Skin epidermis (tissue), 12 donors: ENCODE data around the gene RPRM.
"Not testable (repeated sequence)": the region's sequence is repeated elsewhere in the genome, so short reads cannot be mapped to it uniquely, and the experiment has no call there.

ENCODE experiments used
- H3K27ac ChIP-seq, 21 experiments: fragments of 200-600 bp; sonication (generic) in 11 of 21; one replicate each; pipeline ENCODE4 v1.5.0; 2020; ENCODE audit warnings: mild to moderate bottlenecking in 3 of 21, inconsistent platforms in 2 of 21, moderate library complexity in 2 of 21
- H3K4me3 ChIP-seq, 7 experiments: fragments of 200-600 bp; sonication (generic) in 2 of 7; one replicate each; pipeline ENCODE4 v1.5.0; 2020; ENCODE audit warnings: inconsistent platforms in 2 of 7, mild to moderate bottlenecking in 2 of 7, moderate library complexity in 1 of 7

RPRM gene

GRCh38 chr2:153478289-153479261, at the start of gene RPRM:
Gene RPRM, minus strand, starts transcription at chr2:153478762. Its CDS starts 197 bp downstream, at chr2:153478565.
- Histone ChIP-seq H3K4me3 (peak within 1 kb of the TSS; percentile 26 to 45 (median 35)), H3K27ac (no peak within 1 kb of the TSS)

GRCh38 chr2:153519257-153519875, 40.8 kb upstream of the RPRM start:
- H3K27ac ChIP-seq = no peak overlapping the region
- no peak overlapping the region for H3K4me3 ChIP-seq

- Histone ChIP-seq H3K27ac (no peak overlapping the region), H3K4me3 (no peak overlapping the region)
These were observed 33.8 kb upstream of the RPRM start for GRCh38 chr2:153512331-153512730.

- Histone ChIP-seq H3K4me3 (no peak overlapping the region), H3K27ac (no peak overlapping the region)
These were observed 32.4 kb upstream of the RPRM start for GRCh38 chr2:153510996-153511395.

GRCh38 chr2:153509133-153509532, 30.6 kb upstream of the RPRM start:
- no peak overlapping the region for H3K4me3 ChIP-seq
- no peak overlapping the region for H3K27ac ChIP-seq

- H3K27ac ChIP-seq, H3K4me3 ChIP-seq: not testable (repeated sequence)
These were observed 27.9 kb upstream of the RPRM start for GRCh38 chr2:153506499-153506898.

- no peak overlapping the region for H3K4me3 ChIP-seq
- H3K27ac ChIP-seq = no peak overlapping the region
These were observed 20.9 kb upstream of the RPRM start for GRCh38 chr2:153499439-153499838.

- no peak overlapping the region for H3K27ac ChIP-seq
- H3K4me3 ChIP-seq = no peak overlapping the region
These were observed 19.5 kb upstream of the RPRM start for GRCh38 chr2:153497938-153498629.

GRCh38 chr2:153495725-153496124, 17.2 kb upstream of the RPRM start:
- no peak overlapping the region for H3K27ac ChIP-seq
- H3K4me3 ChIP-seq = no peak overlapping the region

GRCh38 chr2:153488072-153488471, 9.5 kb upstream of the RPRM start:
- H3K4me3 ChIP-seq = no peak overlapping the region
- no peak overlapping the region for H3K27ac ChIP-seq

- Histone ChIP-seq H3K4me3 (no peak overlapping the region), H3K27ac (no peak overlapping the region)
These were observed 8.9 kb upstream of the RPRM start for GRCh38 chr2:153487448-153487847.

- H3K27ac ChIP-seq = no peak overlapping the region
- no peak overlapping the region for H3K4me3 ChIP-seq
These were observed 1.0 kb upstream of the RPRM start for GRCh38 chr2:153479573-153479972.

- Histone ChIP-seq H3K27ac (no peak overlapping the region), H3K4me3 (peak overlapping the region in 5 of 7 experiments; percentile 28 to 45 (median 38))
These were observed 800 bp downstream of the RPRM start for GRCh38 chr2:153477636-153478288.

- H3K27ac ChIP-seq = no peak overlapping the region
These were observed 1.5 kb downstream of the RPRM start for GRCh38 chr2:153476816-153477635.

GRCh38 chr2:153476491-153476815, 2.1 kb downstream of the RPRM start:
- Histone ChIP-seq H3K27ac (no peak overlapping the region), H3K4me3 (peak overlapping the region in 1 of 7 experiments; percentile 45)

More at GRCh38 chr2:153476816-153477635, 1.5 kb downstream of the RPRM start:
- H3K4me3 ChIP-seq = peak overlapping the region in 1 of 7 experiments; percentile 45

- Histone ChIP-seq H3K27ac (no peak overlapping the region), H3K4me3 (no peak overlapping the region)
These were observed 3.6 kb downstream of the RPRM start for GRCh38 chr2:153474876-153475435.

- H3K27ac ChIP-seq = no peak overlapping the region
- no peak overlapping the region for H3K4me3 ChIP-seq
These were observed 4.2 kb downstream of the RPRM start for GRCh38 chr2:153474407-153474806.

GRCh38 chr2:153470867-153471266, 7.7 kb downstream of the RPRM start:
- Histone ChIP-seq H3K4me3 (no peak overlapping the region), H3K27ac (no peak overlapping the region)

GRCh38 chr2:153464395-153464794, 14.2 kb downstream of the RPRM start:
- H3K4me3 ChIP-seq = no peak overlapping the region
- H3K27ac ChIP-seq = no peak overlapping the region
